ENCODE data around the gene KCNN4.

Gene KCNN4

GRCh38 chr19:43748205-43748594 is 32.6 kb downstream of the KCNN4 start:
- no peak for DNase-seq (ENCODE audit: low read depth)

- DNase-seq (ENCODE audit: low read depth) = no peak
Measured at GRCh38 chr19:43747557-43748204, 33.1 kb downstream of the KCNN4 start.

GRCh38 chr19:43743059-43743458 is 37.7 kb downstream of the KCNN4 start:
- peak; percentile 79 for DNase-seq (ENCODE audit: low read depth)

GRCh38 chr19:43741075-43741825 is 39.5 kb downstream of the KCNN4 start:
- no peak for DNase-seq (ENCODE audit: low read depth)

GRCh38 chr19:43739439-43740235 is 41.1 kb downstream of the KCNN4 start:
- no peak for DNase-seq (ENCODE audit: low read depth)

- DNase-seq (ENCODE audit: low read depth) = peak; percentile 62
Measured at GRCh38 chr19:43738780-43739211, 42.0 kb downstream of the KCNN4 start.

- no peak for DNase-seq (ENCODE audit: low read depth)
Measured at GRCh38 chr19:43735957-43736356, 44.8 kb downstream of the KCNN4 start.

- no peak for DNase-seq (ENCODE audit: low read depth)
Measured at GRCh38 chr19:43735013-43735412, 45.8 kb downstream of the KCNN4 start.

- DNase-seq (ENCODE audit: low read depth) = peak; percentile 16
Measured at GRCh38 chr19:43731846-43732245, 48.9 kb downstream of the KCNN4 start.

GRCh38 chr19:43731346-43731745 is 49.4 kb downstream of the KCNN4 start:
- DNase-seq (ENCODE audit: low read depth) = no peak

- DNase-seq (ENCODE audit: low read depth) = no peak
Measured at GRCh38 chr19:43729919-43730318, 50.9 kb downstream of the KCNN4 start.

GRCh38 chr19:43727593-43727853 is 53.2 kb downstream of the KCNN4 start:
- DNase-seq (ENCODE audit: low read depth) = no peak

GRCh38 chr19:43726736-43727592 is 53.8 kb downstream of the KCNN4 start:
- DNase-seq (ENCODE audit: low read depth) = no peak

GRCh38 chr19:43725468-43725867 is 55.3 kb downstream of the KCNN4 start:
- no peak for DNase-seq (ENCODE audit: low read depth)

- no peak for DNase-seq (ENCODE audit: low read depth)
Measured at GRCh38 chr19:43724896-43725295, 55.9 kb downstream of the KCNN4 start.

GRCh38 chr19:43723588-43723987 is 57.2 kb downstream of the KCNN4 start:
- DNase-seq (ENCODE audit: low read depth) = no peak

GRCh38 chr19:43721469-43722048 is 59.2 kb downstream of the KCNN4 start:
- no peak for DNase-seq (ENCODE audit: low read depth)

- no peak for DNase-seq (ENCODE audit: low read depth)
Measured at GRCh38 chr19:43720936-43721335, 59.8 kb downstream of the KCNN4 start.

GRCh38 chr19:43719918-43720317 is 60.9 kb downstream of the KCNN4 start:
- DNase-seq (ENCODE audit: low read depth) = no peak

GRCh38 chr19:43719378-43719868 is 61.4 kb downstream of the KCNN4 start:
- DNase-seq (ENCODE audit: low read depth) = no peak

- DNase-seq (ENCODE audit: low read depth) = no peak
Measured at GRCh38 chr19:43718627-43719377, 62.0 kb downstream of the KCNN4 start.
